Measurements from ENCODE around the gene ATP5IF1. TPM values are rescaled to one million over a fixed set of nuclear protein-coding genes. Genes with fewer than 3 reads are reported as not detected.
A peak's percentile ranks its signal among the peaks of the same experiment; 100 is the strongest.

ATP5IF1 gene
- total RNA-seq, 1 donor from 2014 or later = 128 TPM

GRCh38 chr1:28244549-28245251, 8.8 kb downstream of the ATP5IF1 start:
- Mint-ChIP-seq H3K27ac (peak overlapping the region; percentile 45), H3K9me3 (no peaks in the 10 kb centered on the region), H3K27me3 (ENCODE audit: insufficient read depth) (no peaks in the 10 kb centered on the region), H3K36me3 (ENCODE audit: low read depth) (no peaks in the 10 kb centered on the region), H3K4me1 (ENCODE audit: low read depth) (peaks cover 54% of the 10 kb centered on the region), H3K4me3 (peak overlapping the region; percentile 35)
- DNase-seq (ENCODE audit: low spot score) = no peak
- intact Hi-C loops (cut with micrococcal nuclease) = loop anchor here (5.0 to 10.0 kb wide), 5 partner anchors 208 to 640 kb away; partner anchors contain the start of genes STX12, TAF12 and TRNAU1AP

- peaks cover 59% of the 10 kb centered on the region for H3K4me1 Mint-ChIP-seq (ENCODE audit: low read depth)
- H3K9me3 Mint-ChIP-seq = no peaks in the 10 kb centered on the region
- H3K27ac Mint-ChIP-seq = peak overlapping the region; percentile 95
- H3K4me3 Mint-ChIP-seq = peak overlapping the region; percentile 84
- H3K36me3 Mint-ChIP-seq (ENCODE audit: low read depth) = no peaks in the 10 kb centered on the region
- DNase-seq (ENCODE audit: low spot score) = peak; percentile 53
- no peaks in the 10 kb centered on the region for H3K27me3 Mint-ChIP-seq (ENCODE audit: insufficient read depth)
- intact Hi-C loops (cut with micrococcal nuclease) = loop anchor here (1.0 to 10.0 kb wide), 9 partner anchors 10 to 638 kb away; partner anchors contain the start of genes ATP5IF1, STX12, TAF12 and TRNAU1AP
Measured at GRCh38 chr1:28246427-28246832, 10.5 kb downstream of the ATP5IF1 start.

- H3K9me3 Mint-ChIP-seq = no peaks in the 10 kb centered on the region
- H3K4me3 Mint-ChIP-seq = peak overlapping the region; percentile 84
- H3K36me3 Mint-ChIP-seq (ENCODE audit: low read depth) = no peaks in the 10 kb centered on the region
- no peaks in the 10 kb centered on the region for H3K27me3 Mint-ChIP-seq (ENCODE audit: insufficient read depth)
- no peak for DNase-seq (ENCODE audit: low spot score)
- peaks cover 58% of the 10 kb centered on the region for H3K4me1 Mint-ChIP-seq (ENCODE audit: low read depth)
- H3K27ac Mint-ChIP-seq = peak overlapping the region; percentile 95
- intact Hi-C loops (cut with micrococcal nuclease) = loop anchor here (1.0 to 10.0 kb wide), 14 partner anchors 12 to 637 kb away; partner anchors contain the start of genes EYA3, MED18, PHACTR4 and SESN2
Measured at GRCh38 chr1:28247612-28248272, 11.8 kb downstream of the ATP5IF1 start.

- H3K4me1 Mint-ChIP-seq (ENCODE audit: low read depth) = peaks cover 54% of the 10 kb centered on the region
- H3K27ac Mint-ChIP-seq = peak overlapping the region; percentile 95
Measured at GRCh38 chr1:28248273-28249012, 12.5 kb downstream of the ATP5IF1 start.

GRCh38 chr1:28249013-28249865, 13.3 kb downstream of the ATP5IF1 start:
- H3K4me1 Mint-ChIP-seq (ENCODE audit: low read depth) = peaks cover 47% of the 10 kb centered on the region

More at GRCh38 chr1:28248273-28249012, 12.5 kb downstream of the ATP5IF1 start:
- no peaks in the 10 kb centered on the region for H3K27me3 Mint-ChIP-seq (ENCODE audit: insufficient read depth)
- H3K4me3 Mint-ChIP-seq = peak overlapping the region; percentile 84
- H3K9me3 Mint-ChIP-seq = no peaks in the 10 kb centered on the region
- intact Hi-C loops (cut with micrococcal nuclease) = loop anchor here (1.0 to 10.0 kb wide), 11 partner anchors 11 to 636 kb away; partner anchors contain the start of genes MED18, PHACTR4, SESN2 and STX12
- H3K36me3 Mint-ChIP-seq (ENCODE audit: low read depth) = no peaks in the 10 kb centered on the region
- peak; percentile 75 for DNase-seq (ENCODE audit: low spot score)

GRCh38 chr1:28249866-28250295, 14.0 kb downstream of the ATP5IF1 start:
- no peak overlapping the region for H3K27ac Mint-ChIP-seq

More at GRCh38 chr1:28249013-28249865, 13.3 kb downstream of the ATP5IF1 start:
- intact Hi-C loops (cut with micrococcal nuclease) = loop anchor here (2.0 to 10.0 kb wide), 7 partner anchors 203 to 636 kb away; partner anchors contain the start of genes STX12, TAF12 and TRNAU1AP
- Mint-ChIP-seq H3K4me3 (peak overlapping the region; percentile 84), H3K27ac (peak overlapping the region; percentile 76), H3K9me3 (no peaks in the 10 kb centered on the region), H3K27me3 (ENCODE audit: insufficient read depth) (no peaks in the 10 kb centered on the region), H3K36me3 (ENCODE audit: low read depth) (no peaks in the 10 kb centered on the region)
- DNase-seq (ENCODE audit: low spot score) = no peak

GRCh38 chr1:28256197-28256827, 20.4 kb downstream of the ATP5IF1 start:
- no peaks in the 10 kb centered on the region for H3K27me3 Mint-ChIP-seq (ENCODE audit: insufficient read depth)
- peak overlapping the region; percentile 52 for H3K27ac Mint-ChIP-seq
- no peaks in the 10 kb centered on the region for H3K9me3 Mint-ChIP-seq
- H3K4me1 Mint-ChIP-seq (ENCODE audit: low read depth) = peaks cover 44% of the 10 kb centered on the region
- intact Hi-C loops (cut with micrococcal nuclease) = no loop called here
- peaks cover 5% of the 10 kb centered on the region for H3K36me3 Mint-ChIP-seq (ENCODE audit: low read depth)
- peak overlapping the region; percentile 40 for H3K4me3 Mint-ChIP-seq
- no peak for DNase-seq (ENCODE audit: low spot score)

More at GRCh38 chr1:28249866-28250295, 14.0 kb downstream of the ATP5IF1 start:
- Mint-ChIP-seq H3K27me3 (ENCODE audit: insufficient read depth) (no peaks in the 10 kb centered on the region), H3K4me1 (ENCODE audit: low read depth) (peaks cover 40% of the 10 kb centered on the region), H3K9me3 (no peaks in the 10 kb centered on the region), H3K4me3 (no peak overlapping the region), H3K36me3 (ENCODE audit: low read depth) (no peaks in the 10 kb centered on the region)
- no peak for DNase-seq (ENCODE audit: low spot score)
- intact Hi-C loops (cut with micrococcal nuclease) = loop anchor here (2.0 to 10.0 kb wide), 7 partner anchors 202 to 635 kb away; partner anchors contain the start of genes STX12, TAF12 and TRNAU1AP

- intact Hi-C loops (cut with micrococcal nuclease) = no loop called here
Measured at GRCh38 chr1:28257736-28258135, 21.8 kb downstream of the ATP5IF1 start.

GRCh38 chr1:28258628-28259251, 22.8 kb downstream of the ATP5IF1 start:
- Mint-ChIP-seq H3K9me3 (no peaks in the 10 kb centered on the region), H3K4me1 (ENCODE audit: low read depth) (peaks cover 51% of the 10 kb centered on the region), H3K4me3 (peak overlapping the region; percentile 82), H3K27ac (peak overlapping the region; percentile 90), H3K27me3 (ENCODE audit: insufficient read depth) (no peaks in the 10 kb centered on the region), H3K36me3 (ENCODE audit: low read depth) (peaks cover 7% of the 10 kb centered on the region)
- intact Hi-C loops (cut with micrococcal nuclease) = loop anchor here (1.0 kb wide), 7 partner anchors 10 to 323 kb away; partner anchors contain the start of gene PHACTR4
- DNase-seq (ENCODE audit: low spot score) = no peak

More at GRCh38 chr1:28257736-28258135, 21.8 kb downstream of the ATP5IF1 start:
- Mint-ChIP-seq H3K27ac (peak overlapping the region; percentile 90), H3K4me1 (ENCODE audit: low read depth) (peaks cover 47% of the 10 kb centered on the region), H3K27me3 (ENCODE audit: insufficient read depth) (no peaks in the 10 kb centered on the region), H3K4me3 (no peak overlapping the region), H3K36me3 (ENCODE audit: low read depth) (peaks cover 7% of the 10 kb centered on the region), H3K9me3 (no peaks in the 10 kb centered on the region)
- DNase-seq (ENCODE audit: low spot score) = no peak

- peaks cover 51% of the 10 kb centered on the region for H3K4me1 Mint-ChIP-seq (ENCODE audit: low read depth)
- peak within 1 kb of the TSS; percentile 90 for H3K27ac Mint-ChIP-seq
- intact Hi-C loops (cut with micrococcal nuclease) = loop anchor here (1.0 kb wide), 7 partner anchors 11 to 322 kb away; partner anchors contain the start of gene PHACTR4
Measured at GRCh38 chr1:28259252-28259933, 23.5 kb downstream of the ATP5IF1 start, which contains the start of gene SESN2. Gene SESN2 (plus strand): TSS chr1:28259518. CDS start chr1:28259848, 330 bp downstream.

More at GRCh38 chr1:28259252-28259933, 23.5 kb downstream of the ATP5IF1 start, which contains the start of gene SESN2:
- Mint-ChIP-seq H3K9me3 (no peaks in the 10 kb centered on the region), H3K27me3 (ENCODE audit: insufficient read depth) (no peaks in the 10 kb centered on the region), H3K4me3 (peak within 1 kb of the TSS; percentile 82), H3K36me3 (ENCODE audit: low read depth) (peaks cover 7% of the 10 kb centered on the region)
- peak; percentile 99 for DNase-seq (ENCODE audit: low spot score)

All from activated T-helper 1 cell treated with anti-CD3 and anti-CD28 coated beads, Interleukin-12 subunit alpha, Interleukin-12 subunit beta, Interleukin-2, Interleukin-4 antibody, amounts not matched to agents 30 ng/mL and 10 ng/mL and 1 ng/mL, durations not matched to agents 14 hours and 24 hours and 36 hours (primary cell).